Activated gamma-delta T cell (primary cell): ENCODE measurements around the gene CCDC188.
"Not testable (repeated sequence)": the region's sequence is repeated elsewhere in the genome, so short reads cannot be mapped to it uniquely, and the experiment has no call there.

Experiments
- DNase-seq: peaks from one replicate; lab custom pipeline; 2025; lab: John Stamatoyannopoulos, UW

CCDC188 gene

DNA sequence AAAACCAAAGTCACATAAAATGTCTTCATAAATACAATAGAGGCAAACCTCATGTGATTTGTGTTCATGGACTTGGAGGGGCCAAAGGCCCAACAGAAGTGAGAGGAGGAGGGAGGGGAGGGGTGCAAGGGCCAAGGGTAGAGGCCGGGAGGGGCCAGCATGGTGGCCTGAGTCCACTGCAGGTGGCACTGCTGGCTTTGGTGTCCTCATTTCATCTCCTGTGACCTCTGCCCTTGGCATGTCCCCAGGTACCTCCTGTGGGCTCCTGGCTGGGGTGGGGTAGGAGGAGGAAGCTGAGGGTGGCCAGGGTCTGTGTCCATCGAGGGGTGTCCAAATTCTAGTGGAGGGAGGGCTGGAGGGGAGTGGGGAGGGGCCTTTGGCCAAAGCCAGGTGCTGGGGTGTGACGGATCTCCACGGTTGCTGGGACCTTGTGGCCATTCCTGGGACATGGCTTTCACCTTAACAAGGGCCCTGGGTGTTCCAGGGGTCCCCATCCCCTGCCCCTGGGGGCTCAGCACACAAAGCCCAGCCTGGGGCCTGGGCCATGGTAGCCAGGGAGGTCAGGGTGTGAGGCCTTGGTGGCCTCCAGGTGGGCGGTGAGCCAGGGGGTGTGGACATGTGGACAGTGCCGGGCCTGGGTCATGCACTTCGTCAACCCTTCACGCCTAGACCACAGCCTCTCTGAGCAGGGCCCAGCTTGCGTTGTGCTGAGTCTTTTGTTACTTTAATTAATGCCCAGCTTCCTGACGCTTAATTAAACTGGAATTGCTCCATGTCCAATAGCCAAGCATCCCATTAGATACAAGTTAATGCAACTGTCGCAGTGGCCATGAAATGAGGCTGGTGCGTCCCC is 20.7 kb upstream of the CCDC188 start:
- no peak for DNase-seq

DNA sequence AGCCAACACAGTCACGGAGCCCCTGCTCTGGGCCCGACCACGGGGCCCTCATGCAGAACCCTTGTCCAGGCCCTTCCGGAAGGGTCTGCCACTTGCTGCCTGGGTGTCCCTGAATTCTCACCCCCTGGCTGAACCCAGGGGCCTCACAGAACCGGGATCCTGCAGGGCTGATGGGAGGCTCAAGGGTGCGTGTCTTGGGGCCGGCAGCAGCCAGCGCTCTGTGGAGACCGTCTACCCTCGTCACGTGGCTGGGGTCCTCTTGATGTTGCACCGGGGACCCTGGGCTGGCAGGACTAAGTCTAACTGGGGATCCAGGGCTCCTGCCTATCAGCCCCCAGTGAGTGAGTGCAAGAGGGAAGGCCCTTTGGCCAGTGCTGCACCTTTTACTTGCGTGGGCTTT is 19.3 kb upstream of the CCDC188 start:
- DNase-seq = no peak

DNA sequence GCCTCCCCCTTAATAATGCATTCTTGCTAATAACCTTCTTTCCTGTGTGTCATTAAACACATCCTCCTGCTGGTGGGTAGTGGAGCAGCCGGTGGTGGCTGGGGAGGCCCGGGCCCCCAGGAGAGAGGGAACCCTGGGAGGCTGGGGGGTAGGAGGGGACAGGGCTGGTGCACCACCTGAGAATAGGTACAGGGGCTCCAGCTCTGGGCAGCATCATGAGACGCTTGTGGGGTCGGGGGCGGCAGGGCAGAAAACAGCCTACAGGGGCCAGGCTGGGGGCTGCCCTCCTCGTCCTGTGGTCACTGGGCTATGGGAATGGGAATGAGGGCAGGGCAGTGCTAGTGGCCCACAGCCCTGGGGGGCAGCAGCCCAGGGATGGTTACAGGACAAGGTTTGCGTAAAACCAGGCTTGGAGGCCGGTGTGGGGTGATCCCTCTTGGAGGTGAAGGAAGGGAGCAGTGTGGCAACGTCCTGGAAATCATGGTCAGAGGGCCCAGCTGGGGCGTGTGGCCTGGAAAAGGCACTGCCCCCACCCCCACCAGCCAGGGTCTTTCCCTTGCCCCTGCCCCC is 18.5 kb upstream of the CCDC188 start:
- no peak for DNase-seq

DNA sequence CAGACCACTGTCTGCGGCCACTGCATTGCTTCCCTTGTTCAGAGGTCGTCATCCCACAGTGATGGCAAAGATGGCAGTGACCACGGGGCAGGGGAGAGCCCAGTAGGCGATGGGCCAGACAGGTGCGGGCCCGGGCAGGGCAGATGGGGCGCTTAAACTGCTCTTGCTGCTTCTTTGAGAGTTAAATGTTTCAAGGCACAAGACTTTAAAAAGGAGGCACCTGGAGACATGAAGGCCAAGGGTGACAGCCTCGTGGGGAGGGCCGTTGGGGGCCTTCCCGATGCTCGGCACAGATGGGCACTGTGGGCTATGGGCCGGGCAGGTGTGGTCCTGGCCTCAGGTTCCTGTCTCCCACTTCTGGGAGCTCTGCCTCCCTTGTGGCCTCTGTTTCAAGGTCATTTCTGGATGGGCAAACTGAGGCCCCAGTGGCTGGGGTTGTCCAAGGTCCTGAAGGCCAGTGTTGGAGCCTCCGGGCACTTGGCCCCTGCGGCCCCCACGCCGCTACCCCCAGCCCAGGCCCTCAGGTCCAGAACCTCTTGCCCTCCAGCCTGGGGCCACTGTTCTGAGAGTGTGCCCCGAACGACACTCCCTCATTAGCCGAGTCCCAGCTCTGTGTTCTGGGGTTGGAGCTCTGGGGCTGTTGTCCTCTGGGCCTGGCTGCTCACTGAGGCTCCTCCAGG is 16.9 kb upstream of the CCDC188 start:
- DNase-seq = no peak

DNA sequence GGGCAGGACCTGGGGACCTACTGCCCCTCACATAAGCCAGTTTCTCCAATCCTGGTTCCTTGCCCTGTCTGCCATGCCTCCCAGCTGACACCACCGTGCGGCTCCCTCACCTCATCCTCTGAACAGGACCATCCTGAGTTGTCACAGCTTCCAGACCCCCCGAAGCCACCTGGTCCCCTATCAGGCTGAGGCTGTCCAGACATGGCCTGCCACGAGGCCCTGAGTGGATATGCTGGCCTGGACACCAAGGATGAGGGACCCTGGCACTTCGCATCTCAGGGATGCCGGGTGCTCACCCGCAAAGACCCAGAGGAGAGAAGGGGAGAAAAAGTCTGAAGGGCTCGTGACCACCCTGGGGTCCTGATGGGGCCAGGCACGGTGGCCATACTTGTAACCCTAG is 15.8 kb upstream of the CCDC188 start:
- no peak for DNase-seq

DNA sequence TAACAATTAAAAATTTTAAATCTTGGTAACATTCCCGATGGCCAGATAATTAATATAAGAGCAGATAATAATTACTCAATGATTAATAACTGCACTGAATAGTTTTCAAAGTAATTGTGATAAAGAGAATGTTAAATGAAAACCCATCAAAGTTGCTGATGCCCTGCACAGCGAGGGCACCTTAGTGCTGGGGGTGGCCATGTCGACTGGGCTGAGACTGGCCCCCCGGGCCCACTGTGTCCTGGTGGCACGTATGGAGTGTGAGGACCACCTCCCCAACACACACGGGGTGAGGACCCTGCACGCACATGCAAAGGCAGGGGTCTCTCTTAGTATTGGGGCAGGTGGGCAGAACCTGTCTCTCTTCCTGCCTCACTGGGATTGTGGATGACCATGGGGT is 15.1 kb upstream of the CCDC188 start:
- DNase-seq = no peak

DNA sequence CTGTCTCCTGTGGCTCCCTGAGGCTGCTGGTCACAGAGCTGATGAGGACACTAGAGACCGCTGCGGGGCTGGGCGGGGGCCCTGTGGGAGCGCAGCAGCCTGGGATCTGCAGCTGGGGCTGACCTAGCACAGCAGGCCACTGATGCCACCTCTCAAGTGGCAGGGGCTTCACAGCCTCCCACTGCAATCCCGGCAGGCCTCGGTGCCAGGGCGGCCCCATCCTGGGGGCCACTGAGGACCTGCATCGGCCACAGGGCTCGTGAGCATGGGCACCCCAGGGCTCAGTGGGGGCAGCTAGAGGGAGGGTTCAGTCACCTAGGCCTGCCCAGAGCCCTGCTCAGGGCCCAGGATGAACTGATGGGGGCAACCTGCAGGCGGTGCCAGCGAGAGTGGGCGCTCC is 14.6 kb upstream of the CCDC188 start:
- DNase-seq = no peak

DNA sequence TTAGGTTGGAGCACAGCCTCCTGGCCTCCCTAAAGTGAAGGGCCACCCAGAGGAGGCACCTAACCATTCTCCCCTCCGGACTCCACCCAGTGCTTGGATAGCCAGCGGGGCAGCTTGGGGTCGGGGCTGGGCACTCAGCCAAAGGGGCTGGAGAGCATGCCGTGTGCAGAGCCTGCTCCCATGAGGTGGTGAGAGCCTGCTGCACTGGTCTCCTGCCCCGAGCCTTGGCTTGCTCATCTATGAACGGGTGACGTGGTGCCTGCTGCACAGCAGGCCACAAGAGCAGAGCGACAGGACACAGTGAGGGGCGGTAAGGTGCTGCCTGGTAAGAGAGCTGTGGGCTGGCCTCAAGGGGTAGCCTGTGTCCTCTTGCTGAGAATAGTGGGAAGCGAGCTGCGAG is 14.0 kb upstream of the CCDC188 start:
- no peak for DNase-seq

DNA sequence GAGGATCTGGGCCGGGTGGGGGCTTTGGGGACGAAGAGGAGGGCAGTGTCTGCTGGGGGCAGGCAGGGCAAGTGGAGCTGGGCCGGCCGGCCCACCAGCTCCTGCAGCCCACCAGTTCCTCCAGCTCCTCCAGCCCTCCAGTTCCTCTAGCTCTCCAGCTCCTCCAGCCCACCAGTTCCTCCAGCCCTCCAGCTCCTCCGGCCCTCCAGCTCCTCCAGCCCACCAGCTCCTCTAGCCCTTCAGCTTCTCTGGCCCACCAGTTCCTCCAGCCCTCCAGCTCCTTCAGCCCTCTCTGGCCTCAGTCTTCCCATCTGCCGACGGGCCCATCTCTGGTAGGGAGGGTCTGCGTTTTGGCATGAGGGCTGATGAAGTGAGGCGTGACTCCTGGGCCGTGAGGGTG is 9.2 kb upstream of the CCDC188 start:
- no peak for DNase-seq

DNA sequence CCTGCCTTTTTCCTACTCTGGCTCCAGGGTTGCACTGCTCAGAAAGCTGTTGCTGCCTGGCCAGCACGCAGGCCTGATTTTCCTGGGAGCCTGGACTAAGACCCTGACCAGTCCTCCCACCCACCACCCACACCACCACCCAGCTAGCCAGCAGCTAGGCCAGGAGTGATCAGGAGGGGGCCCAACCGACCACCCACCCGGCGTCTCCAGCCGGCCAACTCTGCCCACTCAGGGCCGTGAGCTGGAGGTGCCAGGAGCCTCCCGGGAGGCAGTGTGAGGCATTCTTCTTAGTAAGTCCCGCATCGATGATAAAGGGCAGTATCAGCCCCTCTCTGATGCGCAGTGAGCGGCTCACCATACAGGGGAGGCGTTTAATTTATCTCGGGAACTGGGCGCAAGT is 8.7 kb upstream of the CCDC188 start:
- DNase-seq = not testable (repeated sequence)

DNA sequence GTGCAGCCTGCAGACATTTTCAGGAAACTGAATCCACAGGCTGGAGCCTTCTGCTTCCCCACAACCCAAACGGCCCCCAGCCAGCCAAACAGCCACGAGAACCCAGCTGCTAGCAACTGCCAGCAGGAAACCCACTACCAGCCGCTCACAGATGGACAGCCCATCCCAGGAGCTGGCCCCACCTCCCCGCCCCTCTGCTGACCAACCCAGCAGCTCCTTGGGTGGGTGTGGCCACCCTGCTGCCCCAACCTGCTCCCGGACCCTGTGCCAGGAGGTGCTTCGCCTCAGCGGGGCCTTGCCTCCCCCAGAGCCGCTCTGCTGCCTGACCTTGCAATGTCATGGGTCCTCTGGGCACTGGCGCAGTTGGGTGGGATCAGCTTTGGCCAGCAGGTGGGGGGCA is 8.2 kb upstream of the CCDC188 start:
- DNase-seq = no peak

DNA sequence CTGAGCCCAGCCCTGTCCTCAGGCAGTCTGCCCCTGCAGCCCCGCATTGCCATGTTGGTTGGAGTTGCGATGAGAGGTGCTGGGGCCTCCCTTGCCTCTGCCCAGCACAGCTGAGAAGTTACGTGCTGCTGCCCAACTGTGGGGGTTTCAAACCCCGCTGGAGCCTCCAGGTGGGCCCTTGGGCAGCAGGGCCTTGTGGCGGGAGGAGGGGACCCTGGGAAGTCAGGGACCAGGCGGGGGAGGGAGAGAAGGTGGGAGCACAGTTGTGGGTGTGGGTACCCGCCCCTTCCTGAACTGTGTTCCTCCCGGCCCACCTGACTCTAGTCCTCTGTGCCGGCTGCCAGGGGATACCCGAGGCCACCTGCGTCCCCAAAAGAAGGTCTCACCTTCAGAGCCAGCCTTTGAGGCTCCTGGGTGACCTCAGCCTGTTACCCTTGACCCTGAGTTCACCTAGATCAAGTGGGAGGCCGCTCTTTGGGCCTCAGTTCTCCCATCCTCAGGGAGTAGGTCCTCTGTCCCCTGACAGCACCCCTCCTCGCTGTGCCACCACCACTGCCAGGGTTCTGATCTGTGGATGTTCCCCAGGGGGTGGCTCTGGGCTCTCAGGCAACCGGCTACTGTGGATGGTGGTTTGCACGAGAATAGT is 7.7 kb upstream of the CCDC188 start:
- DNase-seq = no peak

DNA sequence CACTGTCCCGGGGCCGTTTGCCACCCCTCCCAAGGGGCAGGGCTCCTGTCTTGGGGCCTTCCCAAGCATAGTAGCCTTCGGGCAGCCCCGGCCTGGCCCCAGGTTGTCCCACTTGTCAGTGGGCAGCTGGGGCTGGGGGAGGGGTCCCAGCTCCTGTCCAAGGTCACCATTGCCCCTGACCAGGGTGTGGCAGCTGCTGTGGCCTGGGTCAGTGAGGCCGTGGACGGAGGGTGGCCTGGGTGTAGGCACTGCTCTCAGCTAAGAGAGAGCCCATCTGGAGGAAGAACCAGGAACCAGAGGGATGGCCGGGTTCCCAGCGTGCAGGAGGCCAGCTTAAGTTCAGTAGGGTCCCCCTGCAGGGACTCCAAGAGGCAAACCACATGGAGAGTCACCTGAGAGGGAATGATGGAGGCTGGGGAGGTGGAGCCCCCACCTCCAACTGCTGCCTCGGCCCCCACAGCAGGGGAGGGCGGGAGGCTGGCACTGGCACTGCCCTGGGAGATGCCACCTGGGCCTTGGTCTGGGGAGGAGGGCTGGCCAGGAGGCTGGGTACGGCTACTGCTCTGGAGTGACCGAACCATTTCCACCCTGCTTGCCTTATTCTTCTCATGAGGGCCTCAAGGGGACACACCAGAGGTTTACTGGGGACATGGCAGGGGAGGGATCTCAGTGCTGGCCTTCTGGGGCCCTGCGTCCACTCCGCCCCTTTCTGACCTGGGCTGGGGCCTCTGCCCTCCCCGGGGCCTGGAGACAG is 6.8 kb upstream of the CCDC188 start:
- DNase-seq = no peak

DNA sequence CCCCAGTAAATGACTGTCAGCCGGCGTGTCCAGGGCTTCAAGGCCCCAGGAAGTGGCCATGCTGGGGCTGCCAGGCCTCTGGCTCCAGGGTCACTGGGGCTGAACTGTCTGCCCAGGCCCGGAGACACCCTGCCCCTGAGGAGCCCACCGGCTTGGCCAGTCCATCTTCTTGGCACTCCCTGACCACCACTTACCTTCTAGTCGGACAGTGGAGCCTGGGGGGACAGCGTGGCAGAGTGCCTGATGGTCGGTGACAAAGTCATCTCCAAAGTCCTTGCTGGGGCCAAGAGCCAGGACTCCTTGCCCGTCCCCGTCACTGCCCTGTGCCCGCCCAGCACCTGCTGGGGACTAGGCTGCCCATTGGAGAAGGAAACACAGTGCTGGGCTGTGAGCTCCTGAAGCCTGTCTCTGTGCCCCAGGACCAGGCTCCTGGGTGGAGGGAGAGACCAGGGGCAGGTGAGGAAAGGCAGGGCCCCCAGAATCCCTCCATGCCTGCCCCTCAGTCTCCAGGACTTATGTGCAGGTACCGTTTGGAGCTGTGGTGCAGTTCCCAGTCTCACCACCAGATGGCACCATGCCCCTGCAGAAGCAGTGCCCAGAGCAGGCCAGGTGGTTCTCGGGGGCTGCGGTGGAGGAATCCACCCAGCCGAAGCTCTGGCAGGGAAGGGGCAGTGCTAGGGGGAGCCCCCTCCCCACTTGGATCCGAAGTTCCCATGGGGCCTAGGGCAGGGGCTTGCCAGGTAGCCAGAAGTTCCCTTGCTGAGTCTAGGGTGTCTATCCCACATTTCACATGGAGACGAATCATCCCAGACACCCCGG is 6.0 kb upstream of the CCDC188 start:
- peak; percentile 30 for DNase-seq

DNA sequence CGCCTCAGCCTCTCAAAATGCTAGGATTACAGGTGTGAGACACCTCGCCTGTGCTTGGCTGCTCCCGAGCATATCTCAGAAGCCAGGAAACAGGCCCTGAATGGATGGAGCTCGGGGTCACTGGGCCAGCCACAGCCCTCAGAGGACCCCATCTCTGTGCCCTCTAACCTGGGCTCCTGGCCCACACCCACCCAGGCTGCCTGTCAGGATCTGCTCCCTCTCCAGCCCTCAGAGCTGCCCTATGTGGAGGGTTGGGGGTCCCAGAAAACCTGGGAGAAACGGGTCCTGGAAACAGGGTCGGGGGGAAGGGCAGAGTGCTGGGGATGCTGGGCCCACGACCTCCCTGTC is 5.2 kb upstream of the CCDC188 start:
- DNase-seq = no peak

DNA sequence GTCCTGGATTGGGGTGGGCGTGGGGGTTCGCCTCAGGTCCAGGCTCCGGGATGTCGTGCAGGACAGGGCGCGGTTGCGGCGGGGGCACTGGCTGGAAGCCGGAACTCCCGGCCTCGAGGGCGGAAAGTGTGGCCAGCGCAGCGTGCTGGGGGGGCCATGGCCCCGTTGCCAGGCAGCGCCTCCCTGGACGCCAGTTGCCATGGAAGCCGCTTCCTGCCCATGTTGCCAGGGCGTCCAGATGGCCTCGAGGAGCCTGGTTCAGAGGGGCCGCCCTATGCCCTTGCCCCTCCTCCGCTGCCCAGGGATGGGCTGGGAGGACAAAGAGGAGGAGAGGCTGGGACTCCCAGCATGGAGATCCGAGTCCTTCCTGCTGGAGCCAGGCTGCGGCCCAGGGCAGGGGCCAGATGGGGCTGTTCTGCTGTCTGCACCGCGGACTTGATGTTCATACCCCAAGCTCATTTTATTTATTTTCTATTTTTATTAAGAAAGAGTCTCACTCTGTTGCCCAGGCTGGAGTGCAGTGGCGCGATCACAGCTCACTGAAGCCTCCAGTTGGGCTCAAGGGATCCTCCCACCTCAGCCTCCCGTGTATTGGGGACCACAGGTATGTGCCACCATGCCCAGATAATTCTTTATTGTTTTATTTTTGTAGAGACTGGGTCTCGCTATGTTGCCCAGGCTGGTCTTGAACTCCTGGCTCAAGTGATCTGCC is 4.6 kb upstream of the CCDC188 start:
- no peak for DNase-seq

DNA sequence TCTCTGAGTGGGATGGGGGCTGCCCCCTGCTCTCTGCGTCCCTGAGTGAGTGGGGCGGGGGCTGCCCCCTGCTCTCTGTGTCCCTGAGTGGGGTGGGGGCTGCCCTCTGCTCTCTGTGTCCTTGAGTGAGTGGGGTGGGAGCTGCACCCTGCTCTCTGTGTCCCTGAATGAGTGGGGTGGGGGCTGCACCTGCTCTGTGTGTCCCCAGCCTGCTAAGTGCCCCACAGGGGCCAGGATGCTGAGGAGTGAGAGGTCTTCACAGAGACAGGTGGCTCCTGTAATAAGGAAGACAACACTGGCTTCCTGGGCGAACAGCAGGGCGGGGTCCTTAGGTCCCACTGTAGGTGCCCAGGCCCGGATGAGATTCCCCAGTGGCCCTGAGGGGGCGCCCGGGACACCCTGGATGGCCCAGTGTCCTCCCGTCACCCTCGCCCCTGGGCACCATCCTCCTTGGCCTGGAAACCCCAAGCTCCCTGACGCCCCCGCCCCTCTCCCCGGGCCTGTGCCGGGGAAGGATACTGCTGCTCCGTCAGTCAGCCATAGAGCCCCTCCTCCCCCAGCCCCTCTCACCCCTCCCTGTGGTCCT is 3.8 kb upstream of the CCDC188 start:
- no peak for DNase-seq

DNA sequence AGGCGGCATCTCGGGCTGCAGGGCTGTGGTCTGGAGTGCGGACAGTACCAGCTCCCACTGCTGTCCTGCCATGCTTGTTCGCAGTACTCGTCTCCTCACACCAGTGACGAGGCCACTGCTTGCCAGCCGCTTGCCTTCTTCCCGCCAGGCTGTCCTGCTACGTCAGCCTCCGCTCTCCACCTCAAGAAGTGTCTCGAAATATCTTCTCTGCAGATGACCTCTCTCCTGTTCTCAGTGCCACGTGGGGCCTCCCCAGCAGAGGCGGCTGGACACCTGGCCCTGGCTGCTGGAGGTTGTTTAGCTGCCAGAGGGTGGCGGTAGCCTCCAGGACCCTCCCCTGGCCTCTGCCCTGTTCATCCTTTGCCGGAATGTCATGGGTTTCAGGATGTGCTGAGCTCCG is 3.1 kb upstream of the CCDC188 start:
- DNase-seq = no peak

DNA sequence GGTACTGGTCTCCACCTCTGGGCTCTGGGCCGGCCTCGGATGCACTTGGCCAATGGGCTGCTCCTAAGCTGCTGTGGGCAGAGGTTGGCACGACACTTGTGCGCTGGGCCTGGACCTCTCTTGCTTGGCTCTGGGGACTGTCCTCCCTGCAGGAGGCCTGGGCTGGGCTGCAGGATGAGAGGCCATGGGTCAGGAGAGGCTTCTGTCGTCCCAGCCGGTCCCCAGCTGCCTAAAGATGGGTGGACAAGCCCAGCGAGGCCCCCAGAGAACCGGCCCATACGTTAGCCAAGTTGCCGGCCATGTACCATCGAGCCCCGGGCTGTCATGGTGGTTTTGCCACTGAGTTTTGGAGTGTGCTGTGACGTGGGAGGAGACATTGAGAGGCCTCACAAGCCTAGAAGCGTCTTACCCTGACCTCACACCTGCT is 1.6 kb upstream of the CCDC188 start:
- no peak for DNase-seq

DNA sequence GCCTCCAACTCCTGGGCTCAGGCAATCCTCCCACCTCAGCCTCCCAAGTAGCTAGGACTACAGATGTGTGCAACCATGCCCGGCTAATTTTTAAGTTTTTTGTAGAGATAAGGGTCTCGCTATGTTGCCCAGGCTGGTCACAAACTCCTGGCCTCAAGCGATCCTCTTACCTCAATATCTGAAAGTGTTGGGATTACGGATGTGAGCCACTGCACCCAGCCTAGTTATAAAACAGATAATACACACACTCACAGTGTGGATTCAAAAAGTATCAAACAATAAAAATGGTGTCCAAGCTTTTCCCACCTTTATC is 377 bp upstream of the CCDC188 start:
- no peak for DNase-seq
